Esophagus muscularis mucosa (tissue), 4 donors: ENCODE measurements around the gene BTF3. TPM values are rescaled to one million over a fixed set of nuclear protein-coding genes. Genes with fewer than 3 reads are reported as not detected.
"Not testable (repeated sequence)": the region's sequence is repeated elsewhere in the genome, so short reads cannot be mapped to it uniquely, and the experiment has no call there.

Source experiments
- DNase-seq: peaks from one replicate; pipeline ENCODE4 v3.0.0-alpha.2; 2017; ENCODE audit errors: extremely low spot score
- H3K27ac ChIP-seq, 4 donors: fragments of 200-600 bp; sonication (generic); replicated peaks in 1 of 4; 1 replicate in 3 of 4; 2 replicates in 1 of 4; pipeline ENCODE4 v1.5.1; 2016 to 2019; ENCODE audit warnings: mild to moderate bottlenecking in 1 of 4
- H3K27me3 ChIP-seq, 4 donors: fragments of 200-600 bp; sonication (generic); one replicate each; pipeline versions ENCODE4 v1.5.1 to v1.6.0; 2016 to 2019
- H3K36me3 ChIP-seq, 4 donors: fragments of 200-600 bp; sonication (generic); one replicate each; pipeline ENCODE4 v1.5.1; 2016 to 2019
- H3K4me1 ChIP-seq, 4 donors: fragments of 200-600 bp; sonication (generic); one replicate each; pipeline ENCODE4 v1.5.1; 2016 to 2019
- H3K4me3 ChIP-seq, 4 donors: fragments of 200-600 bp; sonication (generic); 1 replicate in 2 of 4; 2 replicates in 2 of 4; pipeline ENCODE4 v1.5.1; 2016 to 2019; ENCODE audit warnings: mild to moderate bottlenecking in 4 of 4, moderate library complexity in 1 of 4
- H3K9me3 ChIP-seq, 4 donors: fragments of 200-600 bp; sonication (generic); 1 replicate in 3 of 4; 2 replicates in 1 of 4; pipeline ENCODE4 v1.5.1; 2016 to 2019
- CTCF ChIP-seq, 3 experiments: fragments of 200-600 bp in 2 of 3; fragments of 450-650 bp in 1 of 3; sonication (generic) in 2 of 3; IDR thresholded peaks; one replicate each; pipeline ENCODE4 v1.5.1; 2017 to 2019; ENCODE audit warnings: antibody characterized with exemption in 3 of 3, mild to moderate bottlenecking in 2 of 3, moderate library complexity in 1 of 3
- EP300 ChIP-seq: sonication (generic); formaldehyde crosslinking; IDR thresholded peaks from one replicate; pipeline ENCODE4 v1.6.1; 2017; ENCODE audit warnings: antibody characterized with exemption
- POLR2A ChIP-seq: fragments of 450-650 bp; IDR thresholded peaks from one replicate; pipeline ENCODE4 v1.6.1; 2017; ENCODE audit warnings: antibody characterized with exemption, moderate library complexity, mild to moderate bottlenecking, low read depth
- POLR2AphosphoS5 ChIP-seq, 2 donors: sonication (generic); formaldehyde crosslinking; IDR thresholded peaks; one replicate each; pipeline ENCODE4 v1.6.1; 2017; ENCODE audit warnings: antibody characterized with exemption in 2 of 2
- WGBS: methylation state at CpG from one replicate; pipeline ENCODE4 v1.1.5; 2018; 5-methylcytosine and 5-hydroxymethylcytosine counted together
- intact Hi-C: fragments of 100-400 bp; cut with DNase I; formaldehyde crosslinking; loops from one replicate; pipeline ENCODE4 v1.15.1; 2023
- total RNA-seq, 4 donors: library from RNA; depleted of rRNA; stranded (reverse); fragments of >200 nt; gene quantifications; one replicate each; pipeline versions ENCODE4 v1.1.0 to v1.2.1, GENCODE V29; 2016

BTF3 gene
- total RNA-seq, 4 donors from 2014 or later, result 455 to 574 (median 539) TPM

- Histone ChIP-seq H3K27me3 (no peaks in the 10 kb centered on the region), H3K9me3 (no peaks in the 10 kb centered on the region), H3K4me3 (no peak overlapping the region), H3K4me1 (peaks cover 0 to 26% (median 21%) of the 10 kb centered on the region in 4 donors), H3K36me3 (peaks cover 41 to 55% (median 51%) of the 10 kb centered on the region in 4 donors), H3K27ac (peak overlapping the region in 2 of 4 donors; percentile 61 to 74)
- intact Hi-C loops, result no loop called here
- TF ChIP-seq CTCF (IDR thresholded peaks at IDR 0.05) (no peak), EP300 (no peak), POLR2A (no peak), POLR2AphosphoS5 (IDR thresholded peaks at IDR 0.05) (no peak)
- 89% methylated on average over 5 of the region's 5 CpGs for WGBS
- DNase-seq, result no peak
These were observed 8.3 kb downstream of the BTF3 start for GRCh38 chr5:73506459-73506955.

- no peaks in the 10 kb centered on the region for H3K27me3 ChIP-seq
- peak overlapping the region; percentile 20 to 74 (median 60) for H3K27ac ChIP-seq
- no peaks in the 10 kb centered on the region for H3K9me3 ChIP-seq
- TF ChIP-seq EP300 (no peak), CTCF (IDR thresholded peaks at IDR 0.05) (no peak)
- H3K4me3 ChIP-seq, result no peak overlapping the region
- DNase-seq, result no peak
- intact Hi-C loops, result no loop called here
- peaks cover 0 to 22% (median 17%) of the 10 kb centered on the region in 4 donors for H3K4me1 ChIP-seq
- 43% methylated on average over 2 of the region's 2 CpGs for WGBS
- peaks cover 41 to 49% (median 46%) of the 10 kb centered on the region in 4 donors for H3K36me3 ChIP-seq
These were observed 8.8 kb downstream of the BTF3 start for GRCh38 chr5:73507062-73507461.

- H3K27me3 ChIP-seq, DNase-seq, intact Hi-C loops, H3K9me3 ChIP-seq: not testable (repeated sequence)
- WGBS, result 59% methylated on average over 26 of the region's 26 CpGs
- peaks cover 28 to 35% (median 33%) of the 10 kb centered on the region in 4 donors for H3K36me3 ChIP-seq
- peak overlapping the region; percentile 57 to 74 (median 60) for H3K27ac ChIP-seq
- H3K4me3 ChIP-seq, result peak overlapping the region; percentile 8 to 36 (median 20)
- H3K4me1 ChIP-seq, result peaks cover 0 to 22% (median 16%) of the 10 kb centered on the region in 4 donors
- TF ChIP-seq POLR2AphosphoS5 (IDR thresholded peaks at IDR 0.05) (peak; percentile 52 to 60), CTCF (IDR thresholded peaks at IDR 0.05) (peak in 2 of 3 experiments; percentile 7 to 43)
These were observed 10.3 kb downstream of the BTF3 start for GRCh38 chr5:73508521-73508920.

GRCh38 chr5:73513996-73514395 is 15.8 kb downstream of the BTF3 start:
- no peak for DNase-seq
- Histone ChIP-seq H3K4me3 (no peak overlapping the region), H3K4me1 (peaks cover 0 to 1% (median 0%) of the 10 kb centered on the region in 4 donors), H3K9me3 (no peaks in the 10 kb centered on the region), H3K27me3 (no peaks in the 10 kb centered on the region), H3K36me3 (no peaks in the 10 kb centered on the region), H3K27ac (no peak overlapping the region)
- 79% methylated on average over 3 of the region's 3 CpGs for WGBS
- intact Hi-C loops, result no loop called here
- TF ChIP-seq EP300, result no peak
- TF ChIP-seq POLR2AphosphoS5 (IDR thresholded peaks at IDR 0.05), result no peak
- no peak for TF ChIP-seq CTCF (IDR thresholded peaks at IDR 0.05)
- no peak for TF ChIP-seq POLR2A

- DNase-seq, result no peak
- Histone ChIP-seq H3K27me3 (no peaks in the 10 kb centered on the region), H3K4me1 (peaks cover 0 to under 1% (median 0%) of the 10 kb centered on the region in 4 donors), H3K9me3 (no peaks in the 10 kb centered on the region), H3K27ac (no peak overlapping the region), H3K4me3 (no peak overlapping the region), H3K36me3 (no peaks in the 10 kb centered on the region)
- intact Hi-C loops, result no loop called here
- TF ChIP-seq POLR2AphosphoS5 (IDR thresholded peaks at IDR 0.05), result no peak
- no peak for TF ChIP-seq CTCF (IDR thresholded peaks at IDR 0.05)
- no peak for TF ChIP-seq EP300
- no peak for TF ChIP-seq POLR2A
- WGBS, result 84% methylated on average over 2 of the region's 2 CpGs
These were observed 16.2 kb downstream of the BTF3 start for GRCh38 chr5:73514418-73514817.
